ENCODE data around the gene MTAP.

Gene MTAP

DNA sequence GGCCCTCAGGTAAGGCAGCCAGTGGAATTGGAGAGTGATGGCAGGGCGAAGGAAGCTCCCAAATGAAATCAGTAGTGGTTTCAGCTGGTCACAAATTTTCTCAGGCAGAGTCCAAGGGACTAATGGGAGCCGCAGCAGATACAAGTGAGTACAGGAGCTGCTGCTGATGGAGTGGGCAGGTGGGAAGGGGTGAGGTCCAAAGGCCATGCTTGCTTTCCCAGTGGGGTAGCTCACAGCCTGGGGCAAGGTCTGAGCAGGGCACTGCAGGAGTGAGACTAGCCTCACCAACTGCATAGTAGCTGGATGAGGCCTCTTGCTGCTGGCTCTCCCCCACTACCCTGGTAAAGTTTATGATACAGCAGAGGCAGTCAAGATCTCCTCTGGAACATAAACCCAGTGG lies 38.2 kb downstream of the MTAP start:
- TF ChIP-seq POLR2AphosphoS5 (IDR thresholded peaks at IDR 0.05; ENCODE audit: low read depth, low read length) = no peak
- TF ChIP-seq FOXP2 (optimal IDR thresholded peaks at IDR 0.05; ENCODE audit: borderline replicate concordance, extremely low read depth, extremely low read length, insufficient read depth) = no peak
- TF ChIP-seq TAF1 (IDR thresholded peaks at IDR 0.05; ENCODE audit: borderline replicate concordance, insufficient read depth, low read length) = no peak
- TF ChIP-seq, protein P1, sequence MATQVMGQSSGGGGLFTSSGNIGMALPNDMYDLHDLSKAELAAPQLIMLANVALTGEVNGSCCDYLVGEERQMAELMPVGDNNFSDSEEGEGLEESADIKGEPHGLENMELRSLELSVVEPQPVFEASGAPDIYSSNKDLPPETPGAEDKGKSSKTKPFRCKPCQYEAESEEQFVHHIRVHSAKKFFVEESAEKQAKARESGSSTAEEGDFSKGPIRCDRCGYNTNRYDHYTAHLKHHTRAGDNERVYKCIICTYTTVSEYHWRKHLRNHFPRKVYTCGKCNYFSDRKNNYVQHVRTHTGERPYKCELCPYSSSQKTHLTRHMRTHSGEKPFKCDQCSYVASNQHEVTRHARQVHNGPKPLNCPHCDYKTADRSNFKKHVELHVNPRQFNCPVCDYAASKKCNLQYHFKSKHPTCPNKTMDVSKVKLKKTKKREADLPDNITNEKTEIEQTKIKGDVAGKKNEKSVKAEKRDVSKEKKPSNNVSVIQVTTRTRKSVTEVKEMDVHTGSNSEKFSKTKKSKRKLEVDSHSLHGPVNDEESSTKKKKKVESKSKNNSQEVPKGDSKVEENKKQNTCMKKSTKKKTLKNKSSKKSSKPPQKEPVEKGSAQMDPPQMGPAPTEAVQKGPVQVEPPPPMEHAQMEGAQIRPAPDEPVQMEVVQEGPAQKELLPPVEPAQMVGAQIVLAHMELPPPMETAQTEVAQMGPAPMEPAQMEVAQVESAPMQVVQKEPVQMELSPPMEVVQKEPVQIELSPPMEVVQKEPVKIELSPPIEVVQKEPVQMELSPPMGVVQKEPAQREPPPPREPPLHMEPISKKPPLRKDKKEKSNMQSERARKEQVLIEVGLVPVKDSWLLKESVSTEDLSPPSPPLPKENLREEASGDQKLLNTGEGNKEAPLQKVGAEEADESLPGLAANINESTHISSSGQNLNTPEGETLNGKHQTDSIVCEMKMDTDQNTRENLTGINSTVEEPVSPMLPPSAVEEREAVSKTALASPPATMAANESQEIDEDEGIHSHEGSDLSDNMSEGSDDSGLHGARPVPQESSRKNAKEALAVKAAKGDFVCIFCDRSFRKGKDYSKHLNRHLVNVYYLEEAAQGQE (IDR thresholded peaks at IDR 0.05; ENCODE audit: insufficient read depth in 1 of 2, low read depth in 2 of 2, low read length in 2 of 2) = no peak
- TF ChIP-seq SIN3A (IDR thresholded peaks at IDR 0.05; ENCODE audit: borderline replicate concordance, insufficient read depth, low read length) = no peak

DNA sequence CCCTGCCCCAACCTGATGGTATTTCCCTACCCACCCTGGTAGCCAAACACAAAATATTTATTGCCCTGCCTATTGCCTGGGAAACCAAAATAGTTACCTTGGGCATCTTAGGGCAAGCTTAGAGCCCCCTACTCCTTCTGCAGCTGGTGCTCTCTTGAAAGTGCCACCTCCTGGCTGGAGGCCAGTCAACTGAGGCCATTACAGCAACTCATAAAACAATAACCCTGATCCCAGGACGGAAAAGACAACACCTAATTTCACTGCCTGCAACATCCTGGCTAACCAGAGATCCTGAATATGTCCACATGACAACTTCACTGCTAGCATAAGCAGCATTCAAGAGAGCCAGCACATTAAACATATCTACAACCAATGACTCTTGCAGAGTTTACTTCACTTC lies 38.7 kb downstream of the MTAP start:
- TF ChIP-seq SIN3A (IDR thresholded peaks at IDR 0.05; ENCODE audit: borderline replicate concordance, insufficient read depth, low read length) = no peak
- TF ChIP-seq POLR2AphosphoS5 (IDR thresholded peaks at IDR 0.05; ENCODE audit: low read depth, low read length) = no peak
- no peak for TF ChIP-seq FOXP2 (optimal IDR thresholded peaks at IDR 0.05; ENCODE audit: borderline replicate concordance, extremely low read depth, extremely low read length, insufficient read depth)
- TF ChIP-seq TAF1 (IDR thresholded peaks at IDR 0.05; ENCODE audit: borderline replicate concordance, insufficient read depth, low read length) = no peak
- TF ChIP-seq, protein P1 (IDR thresholded peaks at IDR 0.05; ENCODE audit: insufficient read depth in 1 of 2, low read depth in 2 of 2, low read length in 2 of 2) = no peak

- TF ChIP-seq POLR2AphosphoS5 (IDR thresholded peaks at IDR 0.05; ENCODE audit: low read depth, low read length) (no peak), TAF1 (IDR thresholded peaks at IDR 0.05; ENCODE audit: borderline replicate concordance, insufficient read depth, low read length) (no peak), SIN3A (IDR thresholded peaks at IDR 0.05; ENCODE audit: borderline replicate concordance, insufficient read depth, low read length) (no peak), FOXP2 (optimal IDR thresholded peaks at IDR 0.05; ENCODE audit: borderline replicate concordance, extremely low read depth, extremely low read length, insufficient read depth) (no peak)
- TF ChIP-seq, protein P1 (IDR thresholded peaks at IDR 0.05; ENCODE audit: insufficient read depth in 1 of 2, low read depth in 2 of 2, low read length in 2 of 2) = no peak
Observed at GRCh38 chr9:21848615-21849014, 46.2 kb downstream of the MTAP start.

DNA sequence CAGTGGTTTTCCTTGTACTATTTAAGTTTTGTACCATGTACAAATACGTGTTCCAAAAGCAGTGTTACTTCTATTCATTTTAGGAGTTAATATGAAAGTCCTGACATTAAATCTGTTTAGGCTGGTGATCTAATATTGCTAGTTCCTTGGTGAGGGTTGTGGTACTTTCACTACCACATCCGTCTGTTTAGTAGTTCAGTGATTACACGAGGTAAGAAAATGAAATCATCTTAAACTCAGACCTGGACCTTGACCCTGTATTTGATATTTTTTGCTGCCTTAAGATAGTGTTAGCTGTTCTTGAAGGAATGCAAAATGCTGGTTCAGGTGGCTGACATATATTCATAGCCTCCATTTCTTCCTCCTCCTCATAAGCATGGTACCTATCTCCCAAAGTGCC lies 50.3 kb downstream of the MTAP start:
- TF ChIP-seq, protein P1 (IDR thresholded peaks at IDR 0.05; ENCODE audit: insufficient read depth in 1 of 2, low read depth in 2 of 2, low read length in 2 of 2) = no peak
- TF ChIP-seq FOXP2 (optimal IDR thresholded peaks at IDR 0.05; ENCODE audit: borderline replicate concordance, extremely low read depth, extremely low read length, insufficient read depth) = no peak
- no peak for TF ChIP-seq POLR2AphosphoS5 (IDR thresholded peaks at IDR 0.05; ENCODE audit: low read depth, low read length)
- TF ChIP-seq TAF1 (IDR thresholded peaks at IDR 0.05; ENCODE audit: borderline replicate concordance, insufficient read depth, low read length) = no peak
- no peak for TF ChIP-seq SIN3A (IDR thresholded peaks at IDR 0.05; ENCODE audit: borderline replicate concordance, insufficient read depth, low read length)

- TF ChIP-seq POLR2AphosphoS5 (IDR thresholded peaks at IDR 0.05; ENCODE audit: low read depth, low read length) (no peak), SIN3A (IDR thresholded peaks at IDR 0.05; ENCODE audit: borderline replicate concordance, insufficient read depth, low read length) (no peak), TAF1 (IDR thresholded peaks at IDR 0.05; ENCODE audit: borderline replicate concordance, insufficient read depth, low read length) (no peak), FOXP2 (optimal IDR thresholded peaks at IDR 0.05; ENCODE audit: borderline replicate concordance, extremely low read depth, extremely low read length, insufficient read depth) (no peak)
- TF ChIP-seq, protein P1 (IDR thresholded peaks at IDR 0.05; ENCODE audit: insufficient read depth in 1 of 2, low read depth in 2 of 2, low read length in 2 of 2) = no peak
Observed at GRCh38 chr9:21853414-21853813, 51.0 kb downstream of the MTAP start.

Measured in PFSK-1 (cell line).